Nephron (organoid): ENCODE measurements around the gene LRIT2.

Experiments used
- H3K27ac Mint-ChIP-seq, 3 experiments: 2 replicates each; pipeline ENCODE4 v1.8.0; 2020; ENCODE audit warnings: mixed read lengths in 3 of 3, mild to moderate bottlenecking in 2 of 3, moderate library complexity in 1 of 3
- H3K27me3 Mint-ChIP-seq: 2 replicates; pipeline ENCODE4 v1.8.0; 2021; ENCODE audit warnings: low read depth, mild to moderate bottlenecking, moderate library complexity, mixed read lengths
- H3K36me3 Mint-ChIP-seq: 2 replicates; pipeline ENCODE4 v1.8.0; 2020; ENCODE audit warnings: low read depth, mixed read lengths
- H3K4me1 Mint-ChIP-seq: 2 replicates; pipeline ENCODE4 v1.8.0; 2020; ENCODE audit warnings: mixed read lengths
- H3K4me3 Mint-ChIP-seq, 3 experiments: 2 replicates each; pipeline ENCODE4 v1.8.0; 2020; ENCODE audit warnings: mild to moderate bottlenecking in 3 of 3, mixed read lengths in 3 of 3, moderate library complexity in 2 of 3
- H3K9me3 Mint-ChIP-seq: 2 replicates; pipeline ENCODE4 v1.8.0; 2020; ENCODE audit warnings: mixed read lengths
- CTCF ChIP-seq, 3 experiments: fragments of 200-600 bp; sonication (generic); IDR thresholded peaks; one replicate each; pipeline ENCODE4 v1.5.0; 2021; ENCODE audit warnings: antibody characterized with exemption in 3 of 3; ENCODE audit not compliant: unreplicated experiment in 3 of 3

The LRIT2 gene

GRCh38 chr10:84248794-84249193, 23.4 kb upstream of the LRIT2 start:
- Mint-ChIP-seq H3K27ac (no peak overlapping the region), H3K27me3 (peaks cover 14% of the 10 kb centered on the region), H3K4me3 (no peak overlapping the region), H3K36me3 (no peaks in the 10 kb centered on the region), H3K9me3 (no peaks in the 10 kb centered on the region), H3K4me1 (peaks cover 22% of the 10 kb centered on the region)
- TF ChIP-seq CTCF (IDR thresholded peaks at IDR 0.05; ENCODE audit: unreplicated experiment in 3 of 3) = no peak

- H3K27me3 Mint-ChIP-seq = peaks cover 14% of the 10 kb centered on the region
- no peak for TF ChIP-seq CTCF (IDR thresholded peaks at IDR 0.05; ENCODE audit: unreplicated experiment in 3 of 3)
- no peak overlapping the region for H3K27ac Mint-ChIP-seq
- no peaks in the 10 kb centered on the region for H3K36me3 Mint-ChIP-seq
- H3K4me3 Mint-ChIP-seq = peak overlapping the region in 1 of 3 experiments; percentile 8
- H3K4me1 Mint-ChIP-seq = peaks cover 22% of the 10 kb centered on the region
- no peaks in the 10 kb centered on the region for H3K9me3 Mint-ChIP-seq
These were observed 22.2 kb upstream of the LRIT2 start for GRCh38 chr10:84247496-84247895.

GRCh38 chr10:84244651-84245270, 19.4 kb upstream of the LRIT2 start, which contains the start of gene RGR:
Gene RGR, plus strand, starts transcription at chr10:84245053. Its CDS starts 38 bp downstream, at chr10:84245091.
- H3K36me3 Mint-ChIP-seq = no peaks in the 10 kb centered on the region
- H3K4me3 Mint-ChIP-seq = peak within 1 kb of the TSS in 2 of 3 experiments; percentile 52 to 81
- peaks cover 17% of the 10 kb centered on the region for H3K4me1 Mint-ChIP-seq
- peak within 1 kb of the TSS in 2 of 3 experiments; percentile 10 to 83 for H3K27ac Mint-ChIP-seq
- H3K27me3 Mint-ChIP-seq = peaks cover 7% of the 10 kb centered on the region
- TF ChIP-seq CTCF (IDR thresholded peaks at IDR 0.05; ENCODE audit: unreplicated experiment in 3 of 3) = no peak
- no peaks in the 10 kb centered on the region for H3K9me3 Mint-ChIP-seq

- Mint-ChIP-seq H3K9me3 (no peaks in the 10 kb centered on the region), H3K4me1 (peaks cover 17% of the 10 kb centered on the region), H3K36me3 (no peaks in the 10 kb centered on the region), H3K27me3 (peaks cover 7% of the 10 kb centered on the region), H3K27ac (peak overlapping the region in 1 of 3 experiments; percentile 10), H3K4me3 (no peak overlapping the region)
- TF ChIP-seq CTCF (IDR thresholded peaks at IDR 0.05; ENCODE audit: unreplicated experiment in 3 of 3) = no peak
These were observed 18.4 kb upstream of the LRIT2 start for GRCh38 chr10:84243759-84244158.

- H3K27ac Mint-ChIP-seq = no peak within 1 kb of the TSS
- H3K36me3 Mint-ChIP-seq = no peaks in the 10 kb centered on the region
- no peaks in the 10 kb centered on the region for H3K9me3 Mint-ChIP-seq
- peaks cover 18% of the 10 kb centered on the region for H3K27me3 Mint-ChIP-seq
- H3K4me3 Mint-ChIP-seq = no peak within 1 kb of the TSS
- TF ChIP-seq CTCF (IDR thresholded peaks at IDR 0.05; ENCODE audit: unreplicated experiment in 3 of 3) = no peak
- H3K4me1 Mint-ChIP-seq = peaks cover 11% of the 10 kb centered on the region
These were observed 15.9 kb upstream of the LRIT2 start, which contains the start of gene LRIT1 for GRCh38 chr10:84241185-84241790. Gene LRIT1, minus strand, starts transcription at chr10:84241546. Its CDS starts 107 bp downstream, at chr10:84241439.
